HG03469 (cell line): ENCODE measurements around the gene INHBE.
"Not testable (repeated sequence)": the region's sequence is repeated elsewhere in the genome, so short reads cannot be mapped to it uniquely, and the experiment has no call there.

ENCODE experiments used
- ATAC-seq: cut with Tn5 transposase; IDR thresholded peaks from one replicate; pipeline ENCODE4 v1.9.1; 2021; ENCODE audit warnings: mild to moderate bottlenecking, moderate library complexity, moderate number of reproducible peaks; ENCODE audit not compliant: unreplicated experiment

Gene INHBE

DNA sequence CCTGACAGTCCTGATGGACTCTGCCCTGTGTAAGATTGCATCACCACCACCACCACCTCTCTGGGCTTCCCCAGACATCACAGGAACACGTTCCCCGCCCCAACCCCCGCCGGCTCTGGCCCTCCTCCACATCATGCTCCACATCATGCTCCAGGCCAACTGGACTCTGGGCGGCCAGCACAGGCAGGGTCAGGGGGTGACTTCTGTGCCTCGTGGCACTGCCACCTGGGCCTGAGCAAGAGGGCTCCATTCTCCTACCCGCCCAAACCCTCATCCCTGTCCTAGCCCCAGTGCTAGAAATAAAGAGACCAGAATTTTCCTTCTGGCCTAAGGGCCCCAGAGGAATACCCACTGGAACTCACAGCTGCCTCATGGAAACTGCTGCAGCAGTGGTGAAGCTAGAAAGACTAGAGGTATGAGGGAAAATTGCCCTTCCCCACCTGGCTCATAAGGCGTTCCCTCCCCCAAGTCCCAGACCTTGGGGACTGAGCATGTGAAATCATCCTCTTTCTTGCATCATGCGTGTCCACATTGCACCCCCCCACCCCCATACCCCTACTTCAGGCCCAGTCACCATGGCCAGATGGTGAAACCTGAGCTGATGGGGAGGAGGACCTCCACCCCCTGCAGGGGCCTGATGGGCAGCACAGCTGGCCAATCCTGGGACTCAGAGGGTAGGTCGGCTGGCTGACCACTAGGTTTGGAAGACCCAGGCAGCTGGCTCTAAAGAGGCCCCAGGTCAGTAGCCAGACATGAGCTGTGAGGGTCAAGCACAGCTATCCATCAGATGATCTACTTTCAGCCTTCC, at the start of gene INHBE:
Gene INHBE, plus strand, starts transcription at position 742 of the 808 bp plus-strand sequence. CDS start 230 bp downstream, outside the sequence.
- no peak for ATAC-seq

GRCh38 chr12:57410534-57410933, 44.6 kb upstream of the INHBE start:
- ATAC-seq = no peak

GRCh38 chr12:57414160-57414559, 40.9 kb upstream of the INHBE start:
- not testable (repeated sequence) for ATAC-seq

GRCh38 chr12:57415088-57415487, 40.0 kb upstream of the INHBE start:
- no peak for ATAC-seq

DNA sequence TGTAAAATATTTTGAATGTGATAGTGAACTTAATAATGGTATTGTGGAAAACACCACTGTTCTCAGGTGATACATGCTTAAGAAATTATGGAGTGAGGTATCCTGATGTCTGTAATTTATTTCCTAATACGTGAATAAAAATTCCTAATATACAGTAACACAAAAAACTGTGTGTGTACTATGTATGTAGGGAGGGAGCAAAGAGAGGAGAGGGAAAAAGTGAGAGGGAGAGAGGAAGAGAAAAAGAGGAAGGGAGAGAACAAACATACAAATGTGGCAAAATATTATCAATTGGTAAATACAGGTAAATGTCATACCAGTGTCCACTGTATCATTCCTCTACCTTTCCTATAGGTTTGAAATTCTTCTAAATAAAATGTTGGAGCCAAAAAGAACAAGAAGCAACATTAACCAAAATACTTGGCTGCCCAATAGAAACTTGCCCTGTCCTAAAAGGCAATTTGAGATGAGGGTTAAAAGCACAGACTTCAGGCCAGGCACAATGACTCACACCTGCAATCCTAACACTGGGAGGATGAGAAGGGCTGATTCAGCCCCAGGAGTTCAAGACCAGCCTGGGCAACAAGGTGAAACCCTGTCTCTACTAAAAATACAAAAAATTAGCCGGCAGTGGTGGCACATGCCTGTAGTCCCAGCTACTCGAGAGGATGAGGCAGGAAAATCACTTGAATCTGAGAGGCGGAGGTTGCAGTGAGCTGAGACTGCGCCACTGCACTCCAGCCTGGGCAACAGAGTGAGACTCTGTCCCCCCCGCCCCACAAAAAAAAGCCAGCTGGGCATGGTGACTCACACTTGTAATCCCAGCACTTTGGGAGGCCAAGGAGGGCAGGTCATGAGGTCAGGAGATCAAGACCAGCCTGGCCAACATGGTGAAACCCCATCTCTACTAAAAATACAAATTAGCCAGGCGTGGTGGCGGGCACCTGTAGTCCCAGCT, 38.8 kb upstream of the INHBE start:
- no peak for ATAC-seq

- ATAC-seq = no peak
These were observed 36.9 kb upstream of the INHBE start for GRCh38 chr12:57418255-57418654.

DNA sequence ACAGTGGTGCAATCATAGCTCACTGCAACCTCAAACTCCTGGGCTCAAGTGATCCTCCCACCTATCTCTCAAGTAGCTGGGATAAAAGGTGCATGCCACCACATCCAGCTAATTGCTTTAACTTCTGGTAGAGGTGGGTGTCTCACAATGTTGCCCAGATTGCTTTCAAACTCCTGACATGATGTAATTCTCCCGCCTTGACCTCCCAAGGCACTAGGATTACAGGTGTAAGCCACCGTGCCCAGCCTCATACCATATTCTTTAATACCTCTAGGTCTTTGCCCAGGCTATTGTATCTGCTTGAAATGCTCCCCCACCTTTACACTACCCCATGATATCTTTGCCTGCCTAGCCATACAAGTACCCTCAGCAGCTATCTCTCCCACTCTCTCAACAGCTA, 35.6 kb upstream of the INHBE start:
- ATAC-seq = no peak

DNA sequence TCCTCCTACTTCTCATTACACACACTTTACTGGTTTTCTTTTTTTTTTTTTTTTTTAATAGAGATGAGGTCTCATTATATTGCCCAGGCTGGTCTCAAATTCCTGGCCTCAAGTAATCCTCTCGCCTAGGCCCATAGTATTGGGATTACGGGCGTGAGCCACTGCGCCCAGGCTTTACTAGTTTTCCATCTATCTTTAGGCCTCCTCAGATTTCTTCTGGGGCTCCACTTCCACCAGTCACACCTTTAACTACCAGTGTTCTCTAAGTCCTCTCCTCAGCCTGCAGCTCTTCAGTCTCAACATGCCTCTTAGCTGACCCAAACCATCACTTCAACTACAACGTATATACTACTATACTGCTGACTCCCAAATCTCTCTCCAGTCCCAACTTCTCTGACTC, 34.6 kb upstream of the INHBE start:
- ATAC-seq = no peak

DNA sequence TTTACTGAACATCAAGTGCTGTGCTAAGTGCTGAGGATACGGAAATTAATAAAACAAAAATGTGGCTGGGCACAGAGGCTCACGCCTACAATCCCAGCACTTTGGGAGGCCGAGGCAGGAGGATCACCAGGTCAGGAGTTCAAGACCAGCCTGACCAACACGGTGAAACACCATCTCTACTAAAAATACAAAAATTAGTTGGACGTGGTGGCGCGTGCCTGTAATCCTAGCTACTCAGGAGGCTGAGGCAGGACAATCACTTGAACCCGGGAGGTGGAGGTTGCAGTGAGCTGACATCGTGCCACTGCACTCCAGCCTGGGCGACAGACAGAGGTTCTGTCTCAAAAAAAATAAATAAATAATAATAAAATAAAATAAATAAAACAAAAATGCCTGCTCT, 28.2 kb upstream of the INHBE start:
- not testable (repeated sequence) for ATAC-seq

DNA sequence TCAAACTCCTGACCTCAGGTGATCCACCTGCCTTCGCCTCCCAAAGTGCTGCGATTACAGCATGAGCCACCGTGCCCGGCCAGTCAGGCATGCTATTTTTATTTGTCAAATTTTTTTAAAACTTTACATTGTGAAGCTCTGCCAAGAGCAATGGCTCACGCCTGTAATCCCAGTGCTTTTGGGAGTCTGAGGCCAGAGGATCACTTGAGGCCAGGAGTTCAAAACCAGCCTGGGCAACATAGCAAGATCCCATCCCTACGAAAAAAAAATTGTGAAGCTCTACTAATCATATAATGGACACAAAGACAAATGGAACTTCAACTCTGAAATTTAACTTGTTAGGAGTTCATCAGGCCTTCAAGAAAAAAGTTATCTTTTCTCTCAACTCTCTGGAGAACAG, 26.1 kb upstream of the INHBE start:
- ATAC-seq = no peak

DNA sequence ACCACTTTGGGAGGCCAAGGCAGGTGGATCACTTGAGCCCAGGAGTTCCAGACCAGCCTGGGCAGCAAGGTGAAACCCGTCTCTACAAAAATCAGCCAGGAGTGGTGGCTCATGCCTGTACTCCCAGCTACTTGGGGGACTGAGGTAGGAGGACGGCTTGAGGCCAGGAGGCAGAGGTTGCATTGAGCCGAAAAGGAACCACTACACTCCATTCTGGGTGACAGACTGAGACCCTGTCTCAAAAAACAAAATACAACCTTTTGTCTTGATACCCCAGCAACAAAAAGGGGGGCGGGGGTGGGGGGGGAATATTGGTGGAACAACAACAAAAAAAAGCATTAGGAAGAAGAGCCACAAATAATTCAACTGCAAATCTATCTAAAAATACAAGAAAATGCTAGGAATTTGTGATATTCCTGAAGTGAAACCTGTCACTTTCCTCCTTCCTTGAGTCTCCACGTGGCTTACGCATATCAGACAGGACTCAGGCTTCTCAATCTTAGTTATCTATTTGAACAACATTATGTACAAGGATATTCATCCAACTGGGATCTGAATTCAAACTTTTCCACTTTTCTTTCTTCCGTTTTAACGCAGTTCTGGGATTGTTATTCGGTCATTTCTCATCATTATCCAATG, 25.5 kb upstream of the INHBE start:
- no peak for ATAC-seq

- ATAC-seq = peak; percentile 22
These were observed 24.8 kb upstream of the INHBE start for GRCh38 chr12:57430112-57430930.

GRCh38 chr12:57430931-57431566, 24.1 kb upstream of the INHBE start, which contains the start of gene R3HDM2:
Gene R3HDM2 (minus strand): TSS chr12:57431043. CDS start chr12:57310428, 120,615 bp downstream.
- ATAC-seq = peak; percentile 86

DNA sequence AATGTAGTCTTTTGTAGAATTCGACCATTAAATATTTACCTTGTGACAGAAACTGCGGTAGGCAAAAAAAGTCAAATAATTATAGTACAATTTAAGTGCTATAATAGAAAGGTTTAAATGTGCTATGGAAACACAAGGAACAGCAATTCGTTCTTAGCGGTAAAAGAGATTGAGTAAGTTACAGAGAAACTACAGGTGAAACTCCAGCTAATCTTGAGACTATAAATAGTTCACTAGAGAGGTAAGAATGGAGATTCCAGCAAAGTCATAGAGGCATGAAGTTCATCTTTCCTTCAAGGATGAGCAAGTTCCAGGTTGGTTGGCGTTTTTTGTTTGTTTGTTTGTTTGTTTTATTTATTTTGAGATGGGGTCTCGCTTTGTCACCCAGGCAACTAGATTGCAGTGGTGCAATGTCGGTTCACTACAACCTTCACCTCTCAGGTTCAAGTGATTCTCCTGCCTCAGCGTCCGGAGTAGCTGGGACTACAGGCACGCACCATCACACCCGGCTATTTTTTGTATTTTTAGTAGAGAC, 23.4 kb upstream of the INHBE start:
- no peak for ATAC-seq

GRCh38 chr12:57433370-57433769, 21.7 kb upstream of the INHBE start:
- ATAC-seq = no peak

- no peak for ATAC-seq
These were observed 20.4 kb upstream of the INHBE start, which contains the start of gene INHBC for GRCh38 chr12:57434517-57435223. Gene INHBC (plus strand): TSS chr12:57434784. CDS start chr12:57434887, 103 bp downstream.

DNA sequence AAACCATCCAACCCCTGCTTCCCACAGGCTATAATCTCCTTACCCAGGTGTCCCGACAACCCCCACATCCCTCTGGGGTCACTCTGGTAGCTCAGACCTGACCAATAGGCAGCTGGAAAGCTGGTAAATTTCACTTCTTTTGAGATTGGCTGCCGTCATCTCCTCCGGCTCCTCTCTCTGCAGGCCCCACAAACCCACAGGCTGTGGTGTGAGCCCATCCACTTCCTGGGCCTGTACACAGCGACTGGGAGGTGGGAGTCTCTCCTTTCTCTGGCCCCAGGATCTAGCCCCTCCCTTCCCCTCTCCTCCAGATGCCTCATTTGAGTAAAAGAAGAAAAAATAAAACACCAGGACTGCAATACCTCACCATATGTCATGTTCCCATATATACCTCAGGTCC, 19.8 kb upstream of the INHBE start:
- no peak for ATAC-seq

DNA sequence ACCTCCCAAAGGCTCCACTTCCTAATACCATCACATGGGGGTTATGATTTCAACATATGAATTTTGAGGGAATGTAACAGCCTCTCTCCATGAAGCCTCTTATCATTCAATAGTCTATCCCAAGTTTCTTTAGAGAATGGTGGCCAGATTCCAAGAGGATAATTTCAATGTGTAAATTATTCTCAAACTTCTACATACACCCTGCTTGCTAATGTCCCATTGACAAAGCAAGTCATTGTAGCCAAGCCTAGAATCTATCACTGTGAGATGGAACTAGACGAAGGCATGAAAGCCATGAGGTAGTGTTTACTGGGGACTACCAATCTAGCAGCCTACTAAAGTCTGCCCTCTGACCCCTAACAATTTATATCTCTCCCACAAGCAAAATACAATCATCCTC, 16.7 kb upstream of the INHBE start:
- ATAC-seq = no peak

DNA sequence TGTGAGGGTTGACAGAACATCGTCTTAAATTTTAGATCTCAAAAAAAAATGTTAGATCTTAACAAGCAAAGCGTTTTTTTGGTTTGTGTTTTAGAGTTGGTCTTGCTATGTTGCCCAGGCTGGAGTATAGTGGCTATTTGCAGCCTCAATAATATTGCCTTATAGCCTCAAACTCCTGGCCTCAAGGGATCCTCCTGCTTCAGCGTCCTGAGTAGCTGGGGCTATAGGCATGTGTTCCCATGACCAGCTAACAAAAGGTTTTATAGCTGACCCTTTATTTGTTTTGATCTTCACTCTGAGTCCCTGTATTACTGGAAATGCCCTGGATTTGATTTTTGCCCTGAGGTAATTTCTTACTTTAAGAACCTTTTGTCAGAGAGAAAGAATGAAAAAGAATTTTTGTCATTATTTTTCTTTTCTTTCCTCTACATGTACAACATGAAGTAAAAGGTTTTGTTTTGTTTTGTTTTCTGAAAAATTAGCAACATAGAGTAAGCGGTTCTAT, 15.3 kb upstream of the INHBE start:
- ATAC-seq = no peak
